HCT116 (cell line): ENCODE data around the gene CNTNAP2. TPM values are rescaled to one million over a fixed set of nuclear protein-coding genes. Genes with fewer than 3 reads are reported as not detected.

Experiments
- ATAC-seq: fragments of 200-7000 bp; cut with Tn5 transposase; 2 replicates; pipeline ENCODE4 v1.9.1; 2020; ENCODE audit warnings: mild to moderate bottlenecking, moderate library complexity
- BruUV-seq: library from RNA; stranded (reverse); fragments of 400-500 nt; replicated peaks from 2 replicates; lab custom pipeline; 2021; lab: Mats Ljungman, UMichigan
- CTCF ChIA-PET: fragments of 300-600 bp; sonication (Branson Sonifier 250); formaldehyde crosslinking; loops from one replicate; lab custom pipeline; 2021; ENCODE audit warnings: antibody characterized with exemption; lab: Charles Lee
- POLR2A ChIA-PET: fragments of 300-600, 350-600 bp; sonication (Branson Sonifier 250); formaldehyde crosslinking; loops from one replicate; lab custom pipeline; 2021; ENCODE audit warnings: antibody characterized with exemption; lab: Charles Lee
- RAD21 ChIA-PET, 2 experiments: fragments of 300-600 bp; sonication (Branson Sonifier 250); formaldehyde crosslinking; loops; one replicate each; lab custom pipeline; 2023; ENCODE audit warnings: low total read pairs in 2 of 2; ENCODE audit not compliant: uncharacterized antibody in 2 of 2, unreplicated experiment in 2 of 2, low non-redundant PET in 1 of 2; lab: Charles Lee
- DNase-seq: peaks from one replicate; pipeline ENCODE4 v3.0.0-alpha.2; 2010; ENCODE audit warnings: low read depth, low spot score
- H2AFZ ChIP-seq: fragments of 200-600 bp; shearing (Covaris generic), sonication (generic); 2 replicates; pipeline ENCODE4 v1.6.1; 2017; ENCODE audit warnings: low read depth, mixed run types, mixed read lengths, antibody characterized with exemption, low read length; ENCODE audit not compliant: poor library complexity, severe bottlenecking
- H3K27ac ChIP-seq: 2 replicates; pipeline ENCODE4 v1.5.1; 2012; ENCODE audit warnings: low read depth, low read length
- H3K27me3 ChIP-seq: fragments of 200-600 bp; sonication (generic); 2 replicates; pipeline ENCODE4 v1.6.1; 2016; ENCODE audit warnings: mixed run types, low read length, mixed read lengths; ENCODE audit not compliant: insufficient read depth
- H3K36me3 ChIP-seq, 2 experiments: fragments of 200-500 bp in 1 of 2; fragments of 200-600 bp in 1 of 2; sonication (Bioruptor generic) in 1 of 2; sonication (generic) in 1 of 2; 2 replicates each; pipeline versions ENCODE4 v1.5.1 to v1.6.1; 2014 to 2016; ENCODE audit warnings: low read length in 2 of 2, inconsistent platforms in 1 of 2, mixed read lengths in 1 of 2, mixed run types in 1 of 2; ENCODE audit not compliant: insufficient read depth in 2 of 2, control insufficient read depth in 1 of 2
- H3K4me1 ChIP-seq, 2 experiments: fragments of 200-600 bp in 1 of 2; sonication (generic) in 1 of 2; 2 replicates each; pipeline versions ENCODE4 v1.5.1 to v1.6.1; 2012 to 2017; ENCODE audit warnings: low read length in 2 of 2, inconsistent platforms in 1 of 2, mild to moderate bottlenecking in 1 of 2, mixed read lengths in 1 of 2, mixed run types in 1 of 2, moderate library complexity in 1 of 2; ENCODE audit not compliant: insufficient read depth in 2 of 2, control insufficient read depth in 1 of 2
- H3K4me2 ChIP-seq: fragments of 200-600 bp; sonication (generic); 2 replicates; pipeline ENCODE4 v1.6.1; 2017; ENCODE audit warnings: mixed run types, low read length, mixed read lengths
- H3K4me3 ChIP-seq, 2 experiments: fragments of 200-600 bp in 1 of 2; sonication (generic) in 1 of 2; replicated peaks in 1 of 2; 2 replicates each; pipeline ENCODE4 v1.5.1; 2011 to 2016; ENCODE audit warnings: low read length in 2 of 2, control low read depth in 1 of 2, low read depth in 1 of 2, mild to moderate bottlenecking in 1 of 2, mixed read lengths in 1 of 2, mixed run types in 1 of 2
- H3K79me2 ChIP-seq: fragments of 200-600 bp; sonication (generic); 2 replicates; pipeline ENCODE4 v1.6.1; 2017; ENCODE audit warnings: mild to moderate bottlenecking, mixed run types, low read length, moderate library complexity, mixed read lengths; ENCODE audit not compliant: insufficient read depth
- H3K9ac ChIP-seq: fragments of 200-600 bp; sonication (generic); 2 replicates; pipeline ENCODE4 v1.6.1; 2016; ENCODE audit warnings: low read length, mixed read lengths
- H3K9me2 ChIP-seq: fragments of 200-600 bp; sonication (generic), shearing (Covaris generic); 2 replicates; pipeline ENCODE4 v1.6.1; 2017; ENCODE audit warnings: mixed run types, mild to moderate bottlenecking, moderate library complexity; ENCODE audit not compliant: insufficient read depth
- H3K9me3 ChIP-seq, 2 experiments: fragments of 200-500 bp in 1 of 2; fragments of 200-600 bp in 1 of 2; sonication (Bioruptor generic) in 1 of 2; sonication (generic) in 1 of 2; 2 replicates each; pipeline ENCODE4 v1.6.1; 2014 to 2017; ENCODE audit warnings: low read length in 2 of 2, mixed read lengths in 2 of 2, inconsistent platforms in 1 of 2, low read depth in 1 of 2, mild to moderate bottlenecking in 1 of 2, mixed run types in 1 of 2, moderate library complexity in 1 of 2; ENCODE audit not compliant: control insufficient read depth in 1 of 2, insufficient read depth in 1 of 2
- H4K20me1 ChIP-seq: fragments of 200-600 bp; sonication (generic), shearing (Covaris generic); 2 replicates; pipeline ENCODE4 v1.6.1; 2017; ENCODE audit warnings: mixed run types, mild to moderate bottlenecking, moderate library complexity; ENCODE audit not compliant: insufficient read depth
- ATF3 ChIP-seq: IDR thresholded peaks from 2 replicates; pipeline ENCODE4 v1.6.1; 2012
- CBX3 ChIP-seq: IDR thresholded peaks from 2 replicates; pipeline ENCODE4 v1.6.1; 2012; ENCODE audit warnings: low read depth
- CEBPB ChIP-seq: IDR thresholded peaks from 2 replicates; pipeline ENCODE4 v1.6.1; 2012; ENCODE audit warnings: low read depth
- CTCF ChIP-seq, 3 experiments: fragments of 200-600 bp in 1 of 3; sonication (generic) in 1 of 3; IDR thresholded peaks in 2 of 3; conservative IDR thresholded peaks in 1 of 3; 2 replicates each; pipeline ENCODE4 v1.5.1; 2012 to 2017; ENCODE audit warnings: low read depth in 2 of 3, low read length in 2 of 3, antibody characterized with exemption in 1 of 3, borderline replicate concordance in 1 of 3, control low read depth in 1 of 3, mild to moderate bottlenecking in 1 of 3, mixed read lengths in 1 of 3, mixed run types in 1 of 3, moderate library complexity in 1 of 3; ENCODE audit not compliant: insufficient read depth in 1 of 3
- EZH2 ChIP-seq: fragments of 200-600 bp; sonication (generic); IDR thresholded peaks from 2 replicates; pipeline ENCODE4 v1.6.1; 2017; ENCODE audit warnings: antibody characterized with exemption, mixed run types
- EZH2phosphoT487 ChIP-seq: fragments of 200-600 bp; IDR thresholded peaks from 2 replicates; pipeline ENCODE4 v1.6.1; 2018; ENCODE audit warnings: antibody characterized with exemption, borderline replicate concordance
- FOSL1 ChIP-seq: IDR thresholded peaks from 2 replicates; pipeline ENCODE4 v1.6.1; 2012; ENCODE audit warnings: low read depth
- JUND ChIP-seq: IDR thresholded peaks from 2 replicates; pipeline ENCODE4 v1.6.1; 2012
- MAX ChIP-seq: IDR thresholded peaks from 2 replicates; pipeline ENCODE4 v1.6.1; 2012
- POLR2A ChIP-seq: IDR thresholded peaks from 2 replicates; pipeline ENCODE4 v1.7.0; 2011; ENCODE audit warnings: borderline replicate concordance; ENCODE audit not compliant: insufficient read depth, insufficient read length; ENCODE audit errors: extremely low read depth
- RAD21 ChIP-seq: IDR thresholded peaks from 2 replicates; pipeline ENCODE4 v1.6.1; 2012; ENCODE audit warnings: low read depth, mild to moderate bottlenecking
- SIN3A ChIP-seq: IDR thresholded peaks from 2 replicates; pipeline ENCODE4 v1.6.1; 2012; ENCODE audit warnings: low read depth
- SP1 ChIP-seq: IDR thresholded peaks from 2 replicates; pipeline ENCODE4 v1.6.1; 2012; ENCODE audit warnings: low read depth
- SRF ChIP-seq: IDR thresholded peaks from 2 replicates; pipeline ENCODE4 v1.6.1; 2012; ENCODE audit warnings: low read depth
- YY1 ChIP-seq: IDR thresholded peaks from 2 replicates; pipeline ENCODE4 v1.6.1; 2011; ENCODE audit warnings: low read length, low read depth, moderate library complexity, mild to moderate bottlenecking; ENCODE audit not compliant: insufficient replicate concordance; ENCODE audit errors: extremely low read depth
- ZFX ChIP-seq: fragments of 450-650 bp; IDR thresholded peaks from 2 replicates; pipeline ENCODE4 v1.6.1; 2017
- ZNF274 ChIP-seq: fragments of 200-500 bp; sonication (Bioruptor generic); IDR thresholded peaks from 2 replicates; pipeline ENCODE4 v1.6.1; 2014; ENCODE audit warnings: mild to moderate bottlenecking, low read depth, low read length, inconsistent platforms
- intact Hi-C: fragments of 100-400 bp; cut with micrococcal nuclease; formaldehyde crosslinking; loops from 2 replicates; pipeline ENCODE4 v1.10.0; 2022
- total RNA-seq: library from RNA; stranded (reverse); gene quantifications from one replicate; pipeline ENCODE4 v1.2.1, GENCODE V29; 2021; ENCODE audit not compliant: unreplicated experiment

Gene CNTNAP2
- total RNA-seq, 1 experiment from 2014 or later: 0.37 TPM

GRCh38 chr7:146876411-146876810 is 759.8 kb downstream of the CNTNAP2 start (continued):
- TF ChIP-seq CBX3: no peak

GRCh38 chr7:146878901-146879300 is 762.3 kb downstream of the CNTNAP2 start:
- TF ChIP-seq EZH2 (no peak), ZNF274 (no peak), SP1 (no peak), YY1 (no peak), POLR2A (no peak), EZH2phosphoT487 (no peak), MAX (no peak), SRF (no peak), CBX3 (no peak), RAD21 (no peak), ZFX (no peak), ATF3 (no peak), JUND (no peak), SIN3A (no peak), FOSL1 (no peak), CEBPB (no peak), CTCF (IDR thresholded peaks at IDR 0.05 in 2 of 3, conservative IDR thresholded peaks at IDR 0.05 in 1 of 3; ENCODE audit: borderline replicate concordance in 1 of 3, insufficient read depth in 1 of 3, low read depth in 2 of 3, low read length in 2 of 3) (no peak)
- TF ChIP-seq, all 23 proteins: peak for 0
- peaks cover 8 to 24% of the 10 kb centered on the region in 2 experiments; a peak in 2 of 4 replicates for H3K9me3 ChIP-seq
- no peak overlapping the region for H3K4me3 ChIP-seq
- no peak overlapping the region for H2AFZ ChIP-seq
- no peak for DNase-seq
- H3K27ac ChIP-seq: no peak overlapping the region
- H3K79me2 ChIP-seq: no peaks in the 10 kb centered on the region
- H3K27me3 ChIP-seq: no peaks in the 10 kb centered on the region
- no peaks in the 10 kb centered on the region for H4K20me1 ChIP-seq
- CTCF ChIA-PET: no interaction called here
- ATAC-seq: no peak
- H3K4me2 ChIP-seq: no peak overlapping the region
- intact Hi-C loops: no loop called here
- H3K9ac ChIP-seq: no peak overlapping the region
- POLR2A ChIA-PET: no interaction called here
- BruUV-seq: no TSS peak
- H3K36me3 ChIP-seq: no peaks in the 10 kb centered on the region
- RAD21 ChIA-PET: no interaction called here
- H3K9me2 ChIP-seq: no peaks in the 10 kb centered on the region
- H3K4me1 ChIP-seq: no peaks in the 10 kb centered on the region
